ENCODE measurements around the gene FAU. TPM values are rescaled to one million over a fixed set of nuclear protein-coding genes. Genes with fewer than 3 reads are reported as not detected.
A peak's percentile ranks its signal among the peaks of the same experiment; 100 is the strongest.

Gene FAU
- total RNA-seq, 1 experiment from 2014 or later: 650 TPM

GRCh38 chr11:65112546-65113360 lies 9.2 kb downstream of the FAU start:
- no TSS peak for BruUV-seq (replicated peaks)
- Mint-ChIP-seq H3K27ac (ENCODE audit: unreplicated experiment) (peak overlapping the region; percentile 79), H3K4me1 (ENCODE audit: low read depth, unreplicated experiment) (peaks cover 34% of the 10 kb centered on the region), H3K9me3 (ENCODE audit: low read depth, unreplicated experiment) (no peaks in the 10 kb centered on the region), H3K27me3 (ENCODE audit: unreplicated experiment) (no peaks in the 10 kb centered on the region), H3K36me3 (ENCODE audit: insufficient read depth, unreplicated experiment) (peaks cover 74% of the 10 kb centered on the region), H3K4me3 (ENCODE audit: low read depth, unreplicated experiment) (peak overlapping the region; percentile 81)
- CTCF ChIA-PET: interaction anchor here (0.8 to 1.4 kb wide), 3 partner anchors 9 to 69 kb away, joined by 3 to 6 read pairs (median 5); partner anchors contain the start of genes CAPN1, FAU and MRPL49
- TF ChIP-seq CTCF (IDR thresholded peaks at IDR 0.05; ENCODE audit: unreplicated experiment): peak; percentile 85
- intact Hi-C loops (cut with micrococcal nuclease; ENCODE audit: unreplicated experiment): loop anchor here (5.0 to 10.0 kb wide), 2 partner anchors 70 to 268 kb away; partner anchors contain the start of genes CAPN1 and CDC42BPG
- peak; percentile 72 for DNase-seq

GRCh38 chr11:65111744-65112545 lies 10.0 kb downstream of the FAU start, which contains the start of gene TM7SF2:
TSS of gene TM7SF2 (plus strand) at chr11:65111872. CDS start at chr11:65112016, 144 bp downstream.
- BruUV-seq (replicated peaks): no TSS peak
- Mint-ChIP-seq H3K27ac (ENCODE audit: unreplicated experiment) (peak within 1 kb of the TSS; percentile 79), H3K9me3 (ENCODE audit: low read depth, unreplicated experiment) (no peaks in the 10 kb centered on the region), H3K36me3 (ENCODE audit: insufficient read depth, unreplicated experiment) (peaks cover 66% of the 10 kb centered on the region), H3K4me3 (ENCODE audit: low read depth, unreplicated experiment) (peak within 1 kb of the TSS; percentile 81), H3K27me3 (ENCODE audit: unreplicated experiment) (no peaks in the 10 kb centered on the region), H3K4me1 (ENCODE audit: low read depth, unreplicated experiment) (peaks cover 34% of the 10 kb centered on the region)
- intact Hi-C loops (cut with micrococcal nuclease; ENCODE audit: unreplicated experiment): loop anchor here (2.0 to 10.0 kb wide), 3 partner anchors 70 to 267 kb away; partner anchors contain the start of genes CAPN1 and CDC42BPG
- DNase-seq: peak; percentile 97
- CTCF ChIA-PET: interaction anchor here (0.6 to 1.4 kb wide), 6 partner anchors 10 to 502 kb away, joined by 3 to 7 read pairs (median 4); partner anchors contain the start of genes CAPN1, FAU and MRPL49
- no peak for TF ChIP-seq CTCF (IDR thresholded peaks at IDR 0.05; ENCODE audit: unreplicated experiment)

- intact Hi-C loops (cut with micrococcal nuclease; ENCODE audit: unreplicated experiment): loop anchor here (2.0 to 10.0 kb wide), 3 partner anchors 71 to 266 kb away; partner anchors contain the start of genes CAPN1 and CDC42BPG
- no TSS peak for BruUV-seq (replicated peaks)
- Mint-ChIP-seq H3K36me3 (ENCODE audit: insufficient read depth, unreplicated experiment) (peaks cover 59% of the 10 kb centered on the region), H3K27me3 (ENCODE audit: unreplicated experiment) (no peaks in the 10 kb centered on the region), H3K27ac (ENCODE audit: unreplicated experiment) (peak overlapping the region; percentile 79), H3K9me3 (ENCODE audit: low read depth, unreplicated experiment) (no peaks in the 10 kb centered on the region), H3K4me1 (ENCODE audit: low read depth, unreplicated experiment) (peaks cover 34% of the 10 kb centered on the region), H3K4me3 (ENCODE audit: low read depth, unreplicated experiment) (peak overlapping the region; percentile 81)
- no peak for TF ChIP-seq CTCF (IDR thresholded peaks at IDR 0.05; ENCODE audit: unreplicated experiment)
- no peak for DNase-seq
- CTCF ChIA-PET: interaction anchor here (0.6 to 1.4 kb wide), 12 partner anchors 9 to 502 kb away, joined by 3 to 9 read pairs (median 5); partner anchors contain the start of genes CAPN1, FAU, MRPL49 and SF1
Observed at GRCh38 chr11:65111159-65111743, 10.7 kb downstream of the FAU start.
